OCI-LY7 (cell line): ENCODE measurements around the gene SFSWAP. TPM values are rescaled to one million over a fixed set of nuclear protein-coding genes. Genes with fewer than 3 reads are reported as not detected.

Experiments
- BruUV-seq: library from RNA; stranded (reverse); fragments of 400-500 nt; replicated peaks from 2 replicates; lab custom pipeline; 2021; lab: Mats Ljungman, UMichigan
- CTCF ChIA-PET: fragments of 300-600 bp; sonication (Branson Sonifier 250); formaldehyde crosslinking; loops from one replicate; lab custom pipeline; 2022; ENCODE audit warnings: antibody characterized with exemption; ENCODE audit not compliant: unreplicated experiment; lab: Charles Lee
- POLR2A ChIA-PET: fragments of 300-600 bp; sonication (Branson Sonifier 250); formaldehyde crosslinking; loops from one replicate; lab custom pipeline; 2022; ENCODE audit warnings: antibody characterized with exemption; lab: Charles Lee
- DNase-seq: peaks from one replicate; pipeline ENCODE4 v3.0.0-alpha.2; 2015; ENCODE audit warnings: low spot score
- H2AFZ ChIP-seq: fragments of 200-600 bp; sonication (generic), shearing (Covaris generic); 2 replicates; pipeline ENCODE4 v1.6.1; 2014; ENCODE audit warnings: mild to moderate bottlenecking, antibody characterized with exemption, low read length, moderate library complexity
- H3K27ac ChIP-seq: fragments of 200-600 bp; sonication (generic); 2 replicates; pipeline ENCODE4 v1.5.1; 2014; ENCODE audit warnings: mixed run types, low read depth, mild to moderate bottlenecking, moderate library complexity, low read length, inconsistent platforms; ENCODE audit not compliant: poor library complexity, severe bottlenecking
- H3K36me3 ChIP-seq: fragments of 200-600 bp; sonication (generic); 2 replicates; pipeline ENCODE4 v1.6.1; 2014; ENCODE audit warnings: mild to moderate bottlenecking, antibody characterized with exemption, low read length, moderate library complexity, mixed read lengths; ENCODE audit not compliant: insufficient read depth
- H3K4me1 ChIP-seq: fragments of 200-600 bp; sonication (generic); 2 replicates; pipeline ENCODE4 v1.5.1; 2014; ENCODE audit warnings: mild to moderate bottlenecking, low read length; ENCODE audit not compliant: insufficient read depth, poor library complexity, severe bottlenecking
- H3K4me2 ChIP-seq: fragments of 200-600 bp; sonication (generic); 2 replicates; pipeline ENCODE4 v1.6.1; 2014; ENCODE audit warnings: mild to moderate bottlenecking, low read length
- H3K4me3 ChIP-seq: fragments of 200-600 bp; sonication (generic); 2 replicates; pipeline ENCODE4 v1.5.1; 2014; ENCODE audit warnings: mild to moderate bottlenecking, low read depth, low read length; ENCODE audit not compliant: poor library complexity, severe bottlenecking
- H3K79me2 ChIP-seq: fragments of 200-600 bp; sonication (generic); 2 replicates; pipeline ENCODE4 v1.6.1; 2016; ENCODE audit warnings: low read depth, mild to moderate bottlenecking, low read length, moderate library complexity, mixed read lengths; ENCODE audit not compliant: insufficient read depth
- H3K9me2 ChIP-seq: fragments of 200-600 bp; sonication (generic); 2 replicates; pipeline ENCODE4 v1.6.1; 2016; ENCODE audit warnings: mild to moderate bottlenecking, low read length, mixed read lengths; ENCODE audit not compliant: insufficient read depth
- H3K9me3 ChIP-seq: fragments of 200-600 bp; sonication (generic); 2 replicates; pipeline ENCODE4 v1.6.1; 2014; ENCODE audit warnings: mild to moderate bottlenecking, mixed run types, low read length, mixed read lengths
- H4K20me1 ChIP-seq: fragments of 200-600 bp; sonication (generic); 2 replicates; pipeline ENCODE4 v1.6.1; 2014; ENCODE audit warnings: mild to moderate bottlenecking, antibody characterized with exemption, low read length, moderate library complexity, mixed read lengths; ENCODE audit not compliant: insufficient read depth
- EZH2phosphoT487 ChIP-seq: fragments of 200-600 bp; sonication (generic); IDR thresholded peaks from 2 replicates; pipeline ENCODE4 v1.6.1; 2018; ENCODE audit warnings: low read depth, borderline replicate concordance, mild to moderate bottlenecking, mixed run types, antibody characterized with exemption, low read length, moderate library complexity, mixed read lengths
- intact Hi-C: fragments of 100-400 bp; cut with micrococcal nuclease; formaldehyde crosslinking; loops from one replicate; pipeline ENCODE4 v1.10.0; 2022; ENCODE audit not compliant: unreplicated experiment
- total RNA-seq, 2 experiments: library from RNA; depleted of rRNA in 1 of 2; stranded (reverse); fragments of >200 nt in 1 of 2; shearing (Covaris generic) in 1 of 2; gene quantifications; 2 replicates each; pipeline ENCODE4 v1.2.3, GENCODE V29; 2014 to 2022
- TF ChIP-seq, protein P1 (sequence below): fragments of 200-600 bp; sonication (generic); conservative IDR thresholded peaks from 2 replicates; pipeline ENCODE4 v1.5.1; 2014; ENCODE audit warnings: mild to moderate bottlenecking, antibody characterized with exemption, low read length, moderate library complexity, mixed read lengths

Gene SFSWAP
- total RNA-seq, 2 experiments from 2014 or later = 54.0 to 87.1 TPM

DNA sequence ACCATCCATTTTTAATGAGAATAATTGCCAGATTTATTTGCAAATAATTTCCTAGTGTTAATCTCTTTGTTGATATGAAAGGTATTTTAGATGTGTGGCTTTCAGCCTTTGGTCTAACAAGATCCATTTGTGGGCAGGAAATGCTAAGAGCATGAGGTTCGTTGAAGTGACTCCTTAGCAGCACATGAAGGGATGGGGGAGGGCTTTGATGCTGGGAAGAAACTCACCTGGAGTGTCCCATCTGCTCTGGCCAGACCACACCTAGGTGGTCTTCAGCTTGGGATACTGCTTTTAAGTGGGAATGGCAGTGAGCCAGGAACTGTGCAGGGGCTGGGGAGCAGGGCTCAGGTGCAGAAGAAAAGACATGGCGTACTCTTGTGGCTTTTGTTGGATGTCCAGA, 13.6 kb downstream of the SFSWAP start:
- Histone ChIP-seq H3K4me3 (no peak overlapping the region), H2AFZ (no peak overlapping the region), H3K27ac (no peak overlapping the region), H3K79me2 (peaks cover 27% of the 10 kb centered on the region; the same call in 1 of the 2 replicates), H3K4me2 (no peak overlapping the region), H3K9me2 (no peaks in the 10 kb centered on the region), H3K9me3 (no peaks in the 10 kb centered on the region), H4K20me1 (no peaks in the 10 kb centered on the region), H3K4me1 (no peaks in the 10 kb centered on the region), H3K36me3 (peaks cover 100% of the 10 kb centered on the region)
- intact Hi-C loops = no loop called here
- no TSS peak for BruUV-seq
- ChIA-PET POLR2A (no interaction called here), CTCF (no interaction called here)
- DNase-seq = no peak
- TF ChIP-seq, protein P1, sequence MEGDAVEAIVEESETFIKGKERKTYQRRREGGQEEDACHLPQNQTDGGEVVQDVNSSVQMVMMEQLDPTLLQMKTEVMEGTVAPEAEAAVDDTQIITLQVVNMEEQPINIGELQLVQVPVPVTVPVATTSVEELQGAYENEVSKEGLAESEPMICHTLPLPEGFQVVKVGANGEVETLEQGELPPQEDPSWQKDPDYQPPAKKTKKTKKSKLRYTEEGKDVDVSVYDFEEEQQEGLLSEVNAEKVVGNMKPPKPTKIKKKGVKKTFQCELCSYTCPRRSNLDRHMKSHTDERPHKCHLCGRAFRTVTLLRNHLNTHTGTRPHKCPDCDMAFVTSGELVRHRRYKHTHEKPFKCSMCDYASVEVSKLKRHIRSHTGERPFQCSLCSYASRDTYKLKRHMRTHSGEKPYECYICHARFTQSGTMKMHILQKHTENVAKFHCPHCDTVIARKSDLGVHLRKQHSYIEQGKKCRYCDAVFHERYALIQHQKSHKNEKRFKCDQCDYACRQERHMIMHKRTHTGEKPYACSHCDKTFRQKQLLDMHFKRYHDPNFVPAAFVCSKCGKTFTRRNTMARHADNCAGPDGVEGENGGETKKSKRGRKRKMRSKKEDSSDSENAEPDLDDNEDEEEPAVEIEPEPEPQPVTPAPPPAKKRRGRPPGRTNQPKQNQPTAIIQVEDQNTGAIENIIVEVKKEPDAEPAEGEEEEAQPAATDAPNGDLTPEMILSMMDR = no peak
- TF ChIP-seq EZH2phosphoT487 = no peak

DNA sequence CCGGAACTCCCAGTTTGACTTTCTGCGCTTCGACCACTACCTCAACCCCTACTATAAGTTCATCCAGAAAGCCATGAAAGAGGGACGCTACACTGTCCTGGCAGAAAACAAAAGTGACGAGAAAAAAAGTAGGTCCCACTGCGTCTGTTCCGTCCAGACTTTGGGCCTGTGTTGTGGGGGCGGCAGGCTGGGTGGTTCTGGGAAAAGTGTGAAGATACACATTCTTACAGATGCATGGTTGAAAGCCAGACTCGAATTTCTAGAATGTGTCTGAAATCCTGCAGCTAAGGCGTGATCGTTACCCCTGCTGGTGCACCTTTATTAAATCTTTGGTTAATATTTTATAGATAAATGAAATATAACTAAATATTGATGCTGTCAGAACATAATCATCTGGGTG, 14.6 kb downstream of the SFSWAP start:
- ChIA-PET POLR2A (no interaction called here), CTCF (no interaction called here)
- Histone ChIP-seq H3K4me3 (no peak overlapping the region), H3K9me2 (no peaks in the 10 kb centered on the region), H3K27ac (no peak overlapping the region), H3K4me1 (no peaks in the 10 kb centered on the region), H2AFZ (no peak overlapping the region), H4K20me1 (no peaks in the 10 kb centered on the region), H3K4me2 (no peak overlapping the region), H3K79me2 (peaks cover 27% of the 10 kb centered on the region; the same call in 1 of the 2 replicates), H3K9me3 (no peaks in the 10 kb centered on the region), H3K36me3 (peaks cover 100% of the 10 kb centered on the region)
- no peak for TF ChIP-seq EZH2phosphoT487
- TF ChIP-seq, protein P1 = no peak
- BruUV-seq = no TSS peak
- no peak for DNase-seq
- intact Hi-C loops = no loop called here

DNA sequence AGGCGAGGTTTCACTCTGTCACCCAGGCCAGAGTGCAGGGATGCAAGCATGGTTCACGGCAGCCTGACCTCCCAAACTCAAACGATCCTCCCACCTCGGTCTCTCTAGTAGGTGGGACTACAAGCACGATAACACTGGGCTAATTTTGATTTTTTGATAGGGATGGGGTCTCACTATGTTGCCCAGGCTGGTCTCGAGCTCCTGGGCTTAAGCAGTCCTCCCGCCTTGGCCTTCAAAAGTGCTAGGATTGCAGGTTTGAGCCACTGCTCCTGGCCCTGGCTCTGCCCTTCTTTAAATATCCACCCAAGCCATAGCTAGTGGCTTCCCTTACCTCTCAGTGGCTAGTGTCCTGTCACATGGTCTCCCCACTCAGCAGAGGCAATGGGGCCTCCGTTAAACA, 17.8 kb downstream of the SFSWAP start:
- H3K79me2 ChIP-seq = peaks cover 8% of the 10 kb centered on the region; the same call in 1 of the 2 replicates
- no TSS peak for BruUV-seq
- no peak overlapping the region for H3K4me2 ChIP-seq
- H3K4me3 ChIP-seq = no peak overlapping the region
- H4K20me1 ChIP-seq = no peaks in the 10 kb centered on the region
- intact Hi-C loops = no loop called here
- TF ChIP-seq, protein P1 = no peak
- no peak for TF ChIP-seq EZH2phosphoT487
- no peaks in the 10 kb centered on the region for H3K9me3 ChIP-seq
- no peak overlapping the region for H2AFZ ChIP-seq
- no peaks in the 10 kb centered on the region for H3K9me2 ChIP-seq
- H3K4me1 ChIP-seq = no peaks in the 10 kb centered on the region
- H3K36me3 ChIP-seq = peaks cover 98% of the 10 kb centered on the region
- ChIA-PET POLR2A (no interaction called here), CTCF (no interaction called here)
- H3K27ac ChIP-seq = no peak overlapping the region
- no peak for DNase-seq
